ENCODE measurements around the gene DMWD. TPM values are rescaled to one million over a fixed set of nuclear protein-coding genes. Genes with fewer than 3 reads are reported as not detected.

The DMWD gene, protein sequence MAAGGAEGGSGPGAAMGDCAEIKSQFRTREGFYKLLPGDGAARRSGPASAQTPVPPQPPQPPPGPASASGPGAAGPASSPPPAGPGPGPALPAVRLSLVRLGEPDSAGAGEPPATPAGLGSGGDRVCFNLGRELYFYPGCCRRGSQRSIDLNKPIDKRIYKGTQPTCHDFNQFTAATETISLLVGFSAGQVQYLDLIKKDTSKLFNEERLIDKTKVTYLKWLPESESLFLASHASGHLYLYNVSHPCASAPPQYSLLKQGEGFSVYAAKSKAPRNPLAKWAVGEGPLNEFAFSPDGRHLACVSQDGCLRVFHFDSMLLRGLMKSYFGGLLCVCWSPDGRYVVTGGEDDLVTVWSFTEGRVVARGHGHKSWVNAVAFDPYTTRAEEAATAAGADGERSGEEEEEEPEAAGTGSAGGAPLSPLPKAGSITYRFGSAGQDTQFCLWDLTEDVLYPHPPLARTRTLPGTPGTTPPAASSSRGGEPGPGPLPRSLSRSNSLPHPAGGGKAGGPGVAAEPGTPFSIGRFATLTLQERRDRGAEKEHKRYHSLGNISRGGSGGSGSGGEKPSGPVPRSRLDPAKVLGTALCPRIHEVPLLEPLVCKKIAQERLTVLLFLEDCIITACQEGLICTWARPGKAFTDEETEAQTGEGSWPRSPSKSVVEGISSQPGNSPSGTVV
- total RNA-seq (2014; rRNA removed; shearing (Covaris generic)), result 35.9 and 44.3 TPM in 2 replicates
- polyA plus RNA-seq (2015; cell fraction: cytosol; rRNA removed), result 32.4 and 37.3 TPM in 2 replicates
- 53.4 and 65.4 TPM in 2 replicates for polyA plus RNA-seq (2015; cell fraction: nucleus; rRNA removed)

- DNase-seq (ENCODE audit: low read depth), result peak; percentile 98
Measured at GRCh38 chr19:45792470-45793177, at the start of gene DMWD. DMWD (minus strand) TSS chr19:45792845; CDS start chr19:45792756, 89 bp downstream.

DNA sequence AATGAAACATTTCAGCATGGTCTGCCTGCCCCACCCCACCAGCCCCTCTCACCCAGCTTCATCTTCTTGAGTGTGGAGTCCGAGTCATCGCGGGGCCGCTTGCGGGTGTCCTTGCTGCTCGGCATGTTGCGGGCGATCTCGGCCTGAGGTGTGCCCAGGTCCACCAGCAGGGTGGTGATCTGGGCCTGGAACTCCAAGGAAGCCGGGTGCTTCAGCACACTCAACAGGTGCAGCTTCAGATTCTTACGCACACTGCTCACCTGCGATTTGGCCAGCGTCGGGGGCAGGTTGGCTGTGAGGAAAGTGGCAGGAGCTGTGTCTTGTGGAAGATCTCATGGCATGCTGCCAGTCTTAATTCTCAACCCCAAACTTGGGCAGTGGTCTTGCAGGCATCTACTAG is 49.6 kb upstream of the DMWD start:
- DNase-seq (ENCODE audit: low read depth), result no peak

GRCh38 chr19:45834970-45835369 is 42.3 kb upstream of the DMWD start:
- DNase-seq (ENCODE audit: low read depth), result no peak

- no peak for DNase-seq (ENCODE audit: low read depth)
Measured at GRCh38 chr19:45828945-45829344, 36.3 kb upstream of the DMWD start.

- no peak for DNase-seq (ENCODE audit: low read depth)
Measured at GRCh38 chr19:45828523-45828922, 35.9 kb upstream of the DMWD start.

DNA sequence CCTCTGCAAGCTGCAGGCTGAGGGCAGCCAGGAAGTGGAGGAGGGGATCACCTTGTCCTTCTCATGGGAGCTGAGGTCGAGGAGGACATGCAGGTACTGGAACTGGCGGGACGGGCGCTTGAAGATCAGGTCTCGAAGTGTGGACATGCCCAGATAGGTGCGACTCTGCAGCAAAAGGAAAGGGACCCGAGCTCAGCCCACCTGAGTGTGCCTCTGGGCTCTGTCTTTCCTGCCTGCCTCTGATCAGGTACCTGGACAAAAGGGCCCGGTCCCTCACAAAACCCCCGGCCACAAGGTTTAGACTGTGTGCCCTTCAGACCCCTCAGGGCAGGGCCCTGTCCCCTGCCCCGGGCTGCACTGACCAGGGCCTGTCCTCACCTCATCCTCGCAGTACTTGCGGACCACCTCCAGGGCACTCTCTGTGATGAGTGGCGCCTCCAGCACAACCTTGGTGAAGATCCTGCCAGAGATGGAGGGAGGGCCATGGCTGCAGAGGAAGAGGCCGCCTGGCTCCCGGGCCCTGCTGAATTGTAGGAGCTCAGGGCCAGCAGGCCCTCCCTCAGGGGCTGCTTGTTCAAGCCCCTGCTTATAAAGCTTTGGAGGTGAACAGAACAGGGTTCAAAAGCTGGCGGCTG is 34.9 kb upstream of the DMWD start:
- no peak for DNase-seq (ENCODE audit: low read depth)

- DNase-seq (ENCODE audit: low read depth), result no peak
Measured at GRCh38 chr19:45826934-45827333, 34.3 kb upstream of the DMWD start.

- DNase-seq (ENCODE audit: low read depth), result no peak
Measured at GRCh38 chr19:45825917-45826893, 33.6 kb upstream of the DMWD start.

DNA sequence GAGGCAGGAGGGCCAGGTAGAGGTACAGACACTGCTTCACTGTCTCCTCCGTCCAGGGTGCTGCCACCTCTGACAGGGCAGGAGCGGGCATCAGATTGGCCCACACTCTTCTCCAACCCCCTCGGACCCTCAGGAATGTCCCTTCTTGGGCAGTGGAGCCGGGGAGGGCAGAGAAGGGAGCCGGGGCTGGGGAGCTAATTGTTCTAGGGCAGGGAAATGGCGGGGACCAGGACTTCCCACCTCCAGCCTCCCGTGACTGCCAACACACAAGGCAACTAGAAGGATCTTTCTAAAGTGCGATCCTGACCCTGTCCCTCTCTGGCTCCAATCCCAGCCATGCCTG is 32.6 kb upstream of the DMWD start:
- DNase-seq (ENCODE audit: low read depth), result no peak

DNA sequence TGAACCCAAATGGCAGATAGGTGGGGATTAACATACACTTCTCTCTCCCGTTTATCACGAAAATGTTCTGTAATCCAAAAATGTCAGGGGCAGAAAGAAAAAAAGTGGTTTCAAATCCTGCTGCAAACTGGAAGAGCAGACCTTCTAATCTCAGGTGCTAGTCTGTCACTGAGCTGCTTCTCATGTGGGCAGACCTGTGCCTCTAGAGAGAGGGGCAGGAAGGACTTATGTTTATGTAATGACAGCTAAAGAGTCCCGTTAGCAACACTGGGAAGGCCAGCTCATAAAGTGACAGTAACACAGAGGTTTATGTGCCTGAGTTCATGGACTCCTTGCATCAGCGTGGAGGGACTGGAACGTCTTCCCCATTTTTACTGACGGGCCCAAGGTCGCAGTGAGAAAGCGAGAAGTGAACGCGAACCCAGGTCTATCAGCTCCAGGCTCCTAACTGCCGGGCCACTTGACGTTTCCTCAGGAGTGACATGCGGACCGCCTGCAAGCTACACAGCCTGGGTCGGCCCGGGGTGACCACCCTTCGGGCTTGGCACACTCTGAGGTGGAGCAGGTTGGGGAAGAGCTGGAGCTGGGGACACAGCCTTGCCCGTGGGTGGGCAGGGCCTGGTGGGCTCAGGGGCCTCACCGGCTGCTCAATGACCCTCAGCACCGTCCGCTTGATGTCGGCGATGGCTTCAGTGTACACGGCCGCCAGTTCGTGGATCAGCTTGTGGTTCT is 32.1 kb upstream of the DMWD start:
- DNase-seq (ENCODE audit: low read depth), result no peak

GRCh38 chr19:45824041-45824471 is 31.4 kb upstream of the DMWD start:
- no peak for DNase-seq (ENCODE audit: low read depth)

GRCh38 chr19:45823182-45823581 is 30.5 kb upstream of the DMWD start:
- DNase-seq (ENCODE audit: low read depth), result no peak

- no peak for DNase-seq (ENCODE audit: low read depth)
Measured at GRCh38 chr19:45822716-45823115, 30.1 kb upstream of the DMWD start.

DNA sequence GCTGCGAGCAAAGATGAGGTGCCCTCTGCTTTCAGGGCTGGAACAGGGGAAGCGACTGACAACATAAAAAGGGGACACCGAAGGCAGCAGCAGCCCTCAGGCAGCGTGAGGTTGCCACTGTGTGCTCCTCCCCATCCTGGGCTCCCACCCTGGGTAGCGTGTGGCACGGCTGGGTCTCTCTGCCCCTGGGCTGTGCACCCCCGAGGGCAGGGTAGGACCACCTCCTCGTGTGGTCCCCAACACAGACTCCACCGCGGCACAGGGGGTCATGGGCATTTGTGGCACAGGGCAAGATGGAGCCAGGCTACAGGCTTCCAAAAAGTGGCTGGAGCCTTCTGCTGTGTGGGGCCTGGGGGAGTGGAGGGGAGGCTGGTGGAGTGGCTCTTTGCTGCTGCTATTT is 28.9 kb upstream of the DMWD start:
- DNase-seq (ENCODE audit: low read depth), result no peak

DNA sequence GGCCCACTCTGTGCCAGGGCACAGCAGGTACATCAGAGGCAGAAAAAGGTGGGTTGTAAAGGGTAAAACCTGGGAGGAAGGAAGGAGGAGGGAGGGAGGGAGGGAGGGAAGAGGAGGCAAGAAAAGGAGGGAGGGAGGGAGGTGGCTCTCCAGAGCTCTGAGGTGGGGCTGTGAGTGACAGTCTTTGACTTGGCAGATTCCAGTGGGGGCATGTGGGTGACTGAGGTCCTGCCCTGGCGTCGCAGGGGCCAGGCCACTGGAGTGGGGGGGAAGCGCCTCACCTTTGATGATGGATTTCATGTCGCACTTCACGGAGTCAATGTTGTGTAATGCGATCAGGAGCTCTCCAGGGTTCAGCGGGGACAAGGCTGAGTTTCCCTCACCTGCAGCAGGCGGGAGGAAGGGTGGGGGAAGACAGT is 28.5 kb upstream of the DMWD start:
- no peak for DNase-seq (ENCODE audit: low read depth)

GRCh38 chr19:45820413-45821102 is 27.9 kb upstream of the DMWD start:
- DNase-seq (ENCODE audit: low read depth), result no peak

DNA sequence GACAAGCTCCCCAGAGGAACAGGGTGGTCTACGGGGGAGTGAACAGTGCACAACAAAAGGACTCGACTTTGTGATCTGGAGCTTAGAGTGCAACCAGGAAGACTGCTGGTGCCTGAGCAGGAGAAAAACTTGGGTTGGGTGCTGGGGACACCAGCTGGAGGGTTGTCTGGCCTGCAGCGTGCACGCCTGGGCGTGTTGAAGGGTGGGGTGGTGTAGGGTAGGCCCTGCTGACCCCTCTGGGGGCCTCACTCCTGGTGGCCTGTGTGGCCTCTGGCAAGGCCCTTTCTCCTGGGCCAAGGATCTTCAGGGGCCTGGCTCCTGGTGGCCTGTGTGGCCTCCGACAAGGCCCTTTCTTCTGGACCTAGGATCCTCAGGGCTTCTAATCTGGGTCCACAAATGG is 27.1 kb upstream of the DMWD start:
- no peak for DNase-seq (ENCODE audit: low read depth)

- DNase-seq (ENCODE audit: low read depth), result no peak
Measured at GRCh38 chr19:45817725-45818301, 25.2 kb upstream of the DMWD start.
